BJ (cell line): Measurements from ENCODE around the gene CRB1. TPM values are rescaled to one million over a fixed set of nuclear protein-coding genes. Genes with fewer than 3 reads are reported as not detected.

ENCODE experiments used
- CTCF ChIA-PET: fragments of 350-600 bp; formaldehyde crosslinking; extraction: SDS; loops from one replicate; lab custom pipeline; 2021; ENCODE audit warnings: antibody characterized with exemption, inconsistent platforms; lab: Yijun Ruan, JAX
- POLR2A ChIA-PET: fragments of 300-600 bp; sonication (Branson Sonifier 250); formaldehyde crosslinking; extraction: SDS; loops from one replicate; lab custom pipeline; 2021; ENCODE audit warnings: antibody characterized with exemption; lab: Charles Lee
- DNase-seq: peaks from one replicate; pipeline ENCODE4 v3.0.0-alpha.2; 2011; ENCODE audit warnings: low read depth
- H3K27me3 ChIP-seq: 2 replicates; pipeline ENCODE4 v1.6.0; 2011; ENCODE audit warnings: low read length; ENCODE audit not compliant: control insufficient read depth, insufficient read depth
- H3K36me3 ChIP-seq: 2 replicates; pipeline ENCODE4 v1.5.1; 2011; ENCODE audit warnings: low read length; ENCODE audit not compliant: control insufficient read depth, insufficient read depth
- H3K4me3 ChIP-seq: 2 replicates; pipeline ENCODE4 v1.5.1; 2011; ENCODE audit warnings: low read depth, mild to moderate bottlenecking, control low read depth, low read length
- CTCF ChIP-seq: IDR thresholded peaks from 2 replicates; pipeline ENCODE4 v1.5.1; 2011; ENCODE audit warnings: low read depth, mild to moderate bottlenecking, control low read depth, inconsistent platforms, low read length, moderate library complexity; ENCODE audit not compliant: insufficient read depth
- polyA plus RNA-seq: library from polyadenylated mRNA; depleted of rRNA; stranded (reverse); fragments of >200 nt; gene quantifications from 2 replicates; pipeline ENCODE4 v1.2.3, GENCODE V29; 2011

Gene CRB1
- polyA plus RNA-seq, 1 experiment: 0.06 TPM

- Histone ChIP-seq H3K27me3 (no peaks in the 10 kb centered on the region; the same call in 1 of the 2 replicates), H3K4me3 (no peak overlapping the region), H3K36me3 (no peaks in the 10 kb centered on the region)
- TF ChIP-seq CTCF: no peak
- CTCF ChIA-PET: no interaction called here
- no peak for DNase-seq
- POLR2A ChIA-PET: no interaction called here
Observed at GRCh38 chr1:197466813-197467212, 198.8 kb downstream of the CRB1 start.

GRCh38 chr1:197467881-197468280, 199.8 kb downstream of the CRB1 start:
- Histone ChIP-seq H3K27me3 (no peaks in the 10 kb centered on the region; the same call in 1 of the 2 replicates), H3K36me3 (no peaks in the 10 kb centered on the region), H3K4me3 (no peak overlapping the region)
- peak; percentile 72 for DNase-seq
- CTCF ChIA-PET: no interaction called here
- POLR2A ChIA-PET: no interaction called here
- TF ChIP-seq CTCF: no peak

- CTCF ChIA-PET: no interaction called here
- TF ChIP-seq CTCF: no peak
- Histone ChIP-seq H3K27me3 (no peaks in the 10 kb centered on the region; the same call in 1 of the 2 replicates), H3K36me3 (no peaks in the 10 kb centered on the region), H3K4me3 (no peak overlapping the region)
- POLR2A ChIA-PET: interaction anchor here (0.6 kb wide), 1 partner anchor 26 kb away, joined by 3 read pairs; no protein-coding TSS in a partner anchor
- no peak for DNase-seq
Observed at GRCh38 chr1:197468543-197469175, 200.6 kb downstream of the CRB1 start.

GRCh38 chr1:197469620-197470210, 201.7 kb downstream of the CRB1 start:
- no peak overlapping the region for H3K4me3 ChIP-seq
- TF ChIP-seq CTCF: no peak
- peaks cover 2% of the 10 kb centered on the region; the same call in 1 of the 2 replicates for H3K27me3 ChIP-seq
- POLR2A ChIA-PET: no interaction called here
- no peaks in the 10 kb centered on the region for H3K36me3 ChIP-seq
- DNase-seq: no peak
- CTCF ChIA-PET: no interaction called here

- Histone ChIP-seq H3K27me3 (peaks cover 2% of the 10 kb centered on the region; the same call in 1 of the 2 replicates), H3K4me3 (no peak overlapping the region), H3K36me3 (no peaks in the 10 kb centered on the region)
- CTCF ChIA-PET: interaction anchor here (0.5 kb wide), 1 partner anchor 1415 kb away, joined by 3 read pairs; no protein-coding TSS in a partner anchor
- POLR2A ChIA-PET: no interaction called here
- no peak for DNase-seq
- no peak for TF ChIP-seq CTCF
Observed at GRCh38 chr1:197470330-197470729, 202.3 kb downstream of the CRB1 start.
